Activated T-cell treated with anti-CD3 and anti-CD28 coated beads for 1 hour (primary cell): ENCODE data around the gene AP2B1.
"Not testable (repeated sequence)": the region's sequence is repeated elsewhere in the genome, so short reads cannot be mapped to it uniquely, and the experiment has no call there.

Source experiments
- DNase-seq: peaks from one replicate; pipeline ENCODE4 v3.0.0-alpha.2; 2020; ENCODE audit warnings: low read depth

AP2B1 gene

DNA sequence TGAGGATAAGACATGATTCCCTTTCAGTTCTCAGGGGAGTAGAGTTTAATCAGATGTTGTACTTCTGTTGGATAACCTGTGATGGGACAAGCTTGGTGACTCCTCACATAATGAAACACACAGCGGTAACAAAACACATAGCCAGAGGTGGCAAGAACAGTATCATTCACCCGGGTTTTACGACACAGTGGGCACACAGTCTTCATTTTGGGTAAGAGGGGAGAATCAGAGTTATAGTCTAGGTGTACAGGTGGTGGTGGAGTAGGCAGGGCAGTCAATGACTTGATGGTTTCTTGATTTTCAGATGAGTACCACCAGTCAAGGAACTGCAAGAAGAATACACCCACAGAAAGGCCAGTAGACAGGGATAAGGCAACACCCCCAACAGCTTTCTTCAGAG lies 11.4 kb upstream of the AP2B1 start:
- no peak for DNase-seq

DNA sequence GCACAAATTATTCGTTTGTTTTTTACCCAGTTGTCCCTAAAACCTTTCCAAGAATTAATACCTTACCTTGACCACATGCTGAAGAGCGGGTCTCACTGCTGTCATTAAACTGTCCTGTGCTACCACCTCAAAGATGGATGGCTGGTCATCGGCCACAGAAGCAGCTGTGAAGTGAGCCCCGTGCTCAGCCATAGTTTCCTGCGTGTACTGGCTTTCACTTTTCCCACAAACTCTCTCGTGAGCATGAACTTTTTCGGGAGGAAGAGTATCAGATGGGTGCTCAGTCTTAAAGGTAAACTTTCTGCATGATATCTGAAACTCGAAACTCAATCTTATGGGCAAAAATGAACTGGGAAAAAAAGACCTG lies 9.3 kb upstream of the AP2B1 start:
- DNase-seq, result no peak

DNA sequence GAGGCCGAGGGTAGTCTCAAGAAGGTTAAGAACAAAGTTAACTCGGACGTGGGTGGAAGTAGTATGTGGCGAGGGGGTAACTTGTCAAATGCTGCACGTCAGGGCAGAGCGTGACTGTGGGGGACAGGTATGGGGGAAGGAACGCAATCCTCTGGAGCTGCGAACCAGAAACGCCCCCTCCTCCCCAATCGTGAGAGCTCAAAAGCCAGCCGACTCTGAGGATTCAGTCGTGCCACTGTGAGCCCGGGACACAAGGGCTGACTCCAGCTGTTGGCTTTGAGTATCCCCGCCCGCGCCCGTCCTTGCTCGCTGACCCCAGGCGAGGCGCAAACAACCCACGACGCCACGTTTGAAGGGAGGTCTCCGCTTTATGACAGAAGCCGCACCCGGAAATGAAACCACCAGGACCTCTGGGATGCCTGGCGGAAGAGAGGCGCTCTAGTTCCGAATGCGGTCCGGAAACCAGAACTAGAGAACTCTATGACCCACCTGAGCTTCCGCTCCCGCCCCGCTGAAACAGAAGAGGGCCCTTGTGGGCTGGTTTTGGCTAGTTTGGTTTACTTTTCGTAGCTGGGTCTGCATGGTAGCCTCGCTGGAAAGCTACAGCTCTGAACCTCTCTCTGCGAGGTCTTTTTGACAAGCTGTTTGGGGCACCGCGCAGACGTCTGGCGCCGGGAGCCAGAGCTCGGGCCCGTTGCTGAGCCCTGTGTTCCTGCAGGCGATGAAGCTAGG lies 8.8 kb upstream of the AP2B1 start, which contains the start of gene PEX12:
PEX12 (minus strand) TSS at position 375 of the 732 bp plus-strand sequence. CDS start 550 bp downstream, outside the sequence.
- DNase-seq, result peak; percentile 77

DNA sequence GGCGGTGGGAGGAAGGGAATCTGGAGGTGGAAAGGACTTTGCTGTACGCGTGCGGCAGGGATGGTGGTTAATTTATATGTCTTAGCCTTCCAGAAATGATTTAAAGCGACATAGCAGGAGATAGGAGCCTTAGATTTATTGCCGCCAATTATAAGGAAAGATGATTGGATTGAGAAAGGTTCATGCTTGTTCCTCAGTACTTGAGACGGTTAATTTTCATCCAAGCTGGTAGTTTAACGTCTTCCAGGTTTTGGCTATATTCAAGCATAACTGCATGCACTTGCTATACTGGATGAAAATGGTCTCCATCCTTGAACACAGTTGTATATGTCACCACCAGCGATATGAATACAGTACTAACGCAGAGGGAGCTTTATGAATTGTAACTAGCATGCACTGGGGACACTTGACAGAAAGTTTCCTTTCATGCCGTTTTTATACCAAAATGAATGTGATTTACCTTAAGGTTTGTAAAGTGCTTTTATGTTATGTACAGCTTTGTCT lies 8.1 kb upstream of the AP2B1 start:
- DNase-seq, result no peak

DNA sequence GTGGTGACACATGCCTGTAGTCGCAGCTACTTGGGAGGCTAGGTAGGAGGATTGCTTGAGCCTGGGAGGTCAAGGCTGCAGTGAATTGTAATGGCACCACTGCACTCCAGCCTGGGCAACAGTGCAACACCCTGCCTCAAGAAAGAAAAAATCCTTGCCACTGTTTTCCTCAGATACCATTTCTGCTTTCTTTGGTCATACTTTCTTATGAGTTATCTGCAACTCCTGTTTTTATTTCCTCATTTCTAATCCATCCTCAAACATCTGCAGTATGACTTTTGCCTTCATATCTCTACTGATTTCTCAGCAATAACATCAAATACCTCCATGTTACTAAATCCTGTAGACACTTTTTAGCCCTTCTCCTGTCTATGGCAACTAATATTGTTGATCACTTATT lies 3.1 kb upstream of the AP2B1 start:
- no peak for DNase-seq

DNA sequence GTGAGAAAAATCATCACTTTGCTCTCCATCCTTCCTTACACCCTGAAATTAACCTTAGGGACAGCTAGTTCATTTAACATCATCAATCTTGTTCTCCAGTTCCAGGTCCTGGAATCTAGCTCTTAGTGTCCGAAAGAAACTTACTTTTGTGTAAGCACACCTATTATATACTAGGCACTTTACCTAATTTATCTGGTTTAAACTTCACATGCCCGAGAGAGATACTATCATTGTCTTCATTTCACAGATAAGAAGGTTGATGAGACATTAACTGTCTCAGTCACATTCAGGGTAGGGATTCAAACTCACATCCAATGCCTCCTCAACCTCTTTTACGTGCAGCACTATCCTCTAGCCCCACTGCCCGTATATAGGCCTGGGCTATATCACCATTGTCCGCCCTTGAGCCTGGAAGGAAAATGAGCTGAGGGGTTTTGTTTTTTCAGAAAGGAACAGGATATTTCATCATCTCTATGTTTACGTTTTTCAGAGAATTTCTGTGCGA lies 501 bp upstream of the AP2B1 start:
- no peak for DNase-seq

DNA sequence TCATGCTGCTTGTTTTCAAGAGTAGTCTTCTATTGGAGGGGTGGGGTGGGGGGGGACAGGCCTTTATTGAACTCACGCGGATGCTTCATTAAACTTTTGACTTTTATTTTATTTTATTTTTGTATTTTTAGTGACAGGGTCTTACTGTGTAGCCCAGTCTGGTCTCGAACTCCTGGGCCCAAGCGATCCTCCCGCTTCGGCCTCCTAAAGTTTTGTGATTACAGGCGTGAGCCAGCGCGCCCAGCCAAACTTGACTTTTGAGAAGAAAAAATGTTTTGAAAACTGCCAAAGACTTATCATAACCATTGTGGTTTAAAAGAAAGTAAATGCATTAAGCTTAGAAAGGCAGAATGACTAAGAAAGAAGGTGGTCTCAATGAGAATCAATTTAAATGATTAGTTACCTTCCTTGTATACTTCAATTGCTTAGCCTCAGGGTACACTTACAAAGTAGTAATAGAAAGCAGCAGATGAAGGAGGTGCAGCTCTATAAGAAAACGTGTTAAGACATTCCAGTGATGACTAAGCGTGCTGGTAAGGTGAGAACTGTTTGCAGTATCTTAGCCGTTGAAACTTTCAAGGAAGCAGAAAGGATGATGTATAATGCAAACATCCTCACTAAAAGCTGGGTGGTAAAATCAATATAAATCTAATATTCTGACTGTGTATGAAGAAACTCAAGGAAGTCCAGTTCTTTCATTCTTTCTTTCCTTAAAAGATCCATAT lies 1.2 kb downstream of the AP2B1 start:
- no peak for DNase-seq

DNA sequence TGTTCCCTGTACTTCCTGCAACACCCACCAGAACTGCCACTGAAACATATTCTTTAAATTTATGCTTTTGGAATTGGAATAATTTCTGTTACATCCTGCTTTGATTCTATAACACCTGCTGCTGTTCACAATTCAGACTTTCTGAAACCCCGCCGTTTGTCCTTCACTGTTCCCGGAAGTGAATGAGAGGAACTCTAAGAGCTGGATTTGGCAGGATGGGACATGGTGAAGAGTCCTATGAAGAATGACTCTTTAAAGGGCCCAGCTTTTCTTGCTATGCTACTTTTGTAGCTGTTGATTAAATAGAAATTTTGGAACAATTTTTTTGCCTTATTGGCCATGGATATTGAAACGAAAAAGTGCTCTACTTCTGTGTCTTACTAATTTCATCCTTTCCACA lies 8.9 kb downstream of the AP2B1 start:
- DNase-seq, result no peak

DNA sequence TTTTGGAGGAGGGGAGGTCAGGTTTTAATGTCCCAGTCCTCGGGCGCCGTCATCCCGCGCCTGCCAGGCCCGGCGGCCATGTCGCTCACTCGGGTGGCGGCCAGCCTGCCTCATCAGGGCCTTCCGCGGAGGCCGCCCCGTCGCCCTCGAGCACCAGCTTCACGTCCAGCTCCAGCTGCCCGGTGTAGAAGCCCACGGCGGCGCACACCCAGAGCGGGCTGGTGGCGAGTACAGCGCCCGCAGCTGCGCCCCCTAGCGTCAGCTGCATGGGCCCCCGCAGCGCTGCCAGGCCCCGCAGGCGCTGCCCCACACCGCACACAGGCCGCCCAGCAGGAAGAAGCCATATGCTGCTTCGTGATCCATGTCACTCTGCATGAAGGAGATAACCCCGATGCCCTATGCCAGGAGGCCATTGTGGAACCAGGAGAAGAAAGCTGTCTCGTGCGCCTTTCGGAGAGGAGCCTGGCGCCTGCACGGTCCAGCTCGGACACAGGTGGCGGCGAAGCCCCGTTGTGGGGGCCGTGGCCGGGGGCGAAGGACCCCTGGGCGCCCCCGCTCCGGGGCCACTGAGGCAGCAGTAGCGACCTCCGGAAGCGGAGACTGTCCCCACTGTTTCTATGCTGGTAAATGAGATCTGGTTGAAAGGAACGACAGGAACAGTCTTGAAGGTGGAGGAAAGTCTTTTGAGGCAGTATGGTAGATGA lies 9.6 kb downstream of the AP2B1 start:
- DNase-seq, result no peak

DNA sequence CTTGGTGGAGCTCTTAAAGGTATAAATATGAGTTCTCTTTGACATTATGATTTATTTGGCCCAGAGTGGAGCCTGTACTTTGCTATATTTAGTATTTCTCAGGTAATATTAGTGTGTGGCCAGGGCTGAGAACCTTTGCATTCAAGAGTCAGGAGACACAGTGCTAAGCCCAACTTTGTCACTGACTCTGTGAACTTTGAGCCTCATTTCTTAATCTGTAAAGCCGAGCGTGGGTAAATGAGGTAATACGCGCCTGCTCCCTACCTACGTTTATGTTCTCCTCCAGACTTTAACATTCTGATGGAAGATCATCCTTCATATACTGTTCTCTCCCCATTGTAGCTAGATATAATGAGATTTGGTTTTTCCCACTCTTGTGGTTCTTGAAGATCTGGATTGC lies 10.5 kb downstream of the AP2B1 start:
- DNase-seq, result no peak

DNA sequence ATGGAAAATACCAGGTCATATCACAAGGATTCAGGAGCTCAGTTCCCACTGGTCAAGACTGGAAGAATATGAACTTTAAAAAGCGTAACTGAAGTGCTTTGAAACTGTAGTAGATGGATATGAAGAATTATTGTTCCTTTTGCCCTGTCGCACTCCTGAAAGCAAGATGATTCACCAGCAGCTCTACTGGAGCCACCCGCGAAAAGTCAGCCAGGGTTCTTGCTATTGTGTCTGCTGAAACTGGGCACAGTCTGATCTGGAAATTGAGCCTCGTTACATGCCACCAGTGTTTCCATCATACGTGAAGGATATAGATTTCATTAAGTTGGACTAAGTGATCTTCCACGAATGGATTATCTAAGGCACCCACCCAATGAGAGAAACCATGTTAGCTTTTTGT lies 16.6 kb downstream of the AP2B1 start:
- no peak for DNase-seq

DNA sequence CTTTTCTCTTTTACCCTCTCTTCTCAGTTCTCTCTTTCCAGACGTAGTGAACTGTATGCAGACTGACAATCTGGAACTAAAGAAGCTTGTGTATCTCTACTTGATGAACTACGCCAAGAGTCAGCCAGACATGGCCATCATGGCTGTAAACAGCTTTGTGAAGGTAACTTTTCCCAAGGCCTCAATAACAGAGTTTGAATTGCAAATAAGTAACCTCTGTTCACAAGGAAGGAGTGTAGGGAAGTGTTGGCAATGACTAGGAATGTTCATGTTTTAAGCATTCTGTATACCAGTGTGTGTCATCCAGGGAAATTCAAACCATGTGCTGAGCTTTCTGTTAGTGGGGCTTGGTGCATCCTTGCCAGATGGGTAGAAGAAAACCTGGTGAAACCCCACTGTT lies 18.6 kb downstream of the AP2B1 start:
- no peak for DNase-seq

DNA sequence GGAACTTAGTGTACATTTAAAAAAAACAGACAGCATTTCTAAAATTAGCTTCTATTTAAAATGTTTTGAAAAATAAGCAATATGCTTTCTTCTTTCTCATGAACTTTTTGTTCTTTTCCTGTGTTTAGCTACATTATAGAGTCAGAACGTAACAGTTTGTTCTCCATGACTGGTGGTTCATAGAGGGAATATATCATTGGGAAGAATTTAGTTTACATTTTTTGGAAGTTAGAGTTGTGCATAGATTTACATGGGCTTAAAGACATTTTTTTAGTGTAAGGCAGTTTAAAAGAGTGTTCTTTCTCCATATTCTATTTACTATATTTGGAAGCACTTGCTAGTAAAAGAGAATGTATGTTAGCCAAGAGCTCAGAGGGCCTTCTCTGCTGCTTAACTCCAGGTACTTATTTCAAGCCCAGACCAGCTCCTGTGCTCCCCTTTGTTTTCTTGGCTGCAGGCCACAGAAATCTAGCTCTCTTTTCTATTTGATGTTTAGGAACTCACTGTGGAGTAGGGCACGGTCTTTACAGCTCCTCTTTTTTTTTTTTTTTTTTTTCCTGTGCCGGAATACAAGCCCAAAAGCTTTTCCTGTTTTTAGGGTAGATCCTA lies 20.2 kb downstream of the AP2B1 start:
- no peak for DNase-seq

DNA sequence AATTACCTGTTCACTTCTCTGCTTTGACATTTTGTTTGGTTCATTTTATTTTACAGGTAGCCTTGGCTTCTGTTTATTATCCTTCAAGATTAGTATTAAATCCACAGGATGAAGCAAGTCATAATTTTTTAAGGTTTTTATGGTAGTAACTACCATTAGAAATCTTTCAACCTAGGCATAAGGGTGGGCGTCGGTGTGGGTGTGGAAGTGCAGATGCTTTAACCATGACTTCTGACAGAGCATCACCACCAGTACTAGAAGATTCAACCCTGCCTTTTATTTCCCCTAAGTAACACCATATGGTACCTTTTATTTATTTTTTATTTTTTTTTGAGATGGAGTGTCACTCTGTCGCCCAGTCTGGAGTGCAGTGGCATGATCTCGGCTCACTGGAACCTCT lies 22.7 kb downstream of the AP2B1 start:
- no peak for DNase-seq

DNA sequence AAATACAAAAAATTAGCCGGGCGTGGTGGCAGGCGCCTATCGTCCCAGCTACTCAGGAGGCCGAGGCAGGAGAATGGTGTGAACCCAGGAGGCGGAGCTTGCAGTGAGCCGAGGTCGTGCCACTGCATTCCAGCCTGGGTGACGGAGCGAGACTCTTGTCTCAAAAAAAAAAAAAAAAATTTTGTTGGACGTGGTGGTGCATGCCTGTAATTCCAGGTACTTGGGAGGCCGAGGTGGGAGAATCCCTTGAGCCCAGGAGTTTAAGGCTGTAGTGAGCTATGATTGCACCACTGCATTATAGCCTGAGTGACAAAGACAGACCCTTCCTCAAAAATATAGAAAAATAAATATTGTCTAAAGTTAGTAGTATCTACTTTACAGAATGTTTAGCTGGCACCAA lies 23.6 kb downstream of the AP2B1 start:
- DNase-seq, result not testable (repeated sequence)

DNA sequence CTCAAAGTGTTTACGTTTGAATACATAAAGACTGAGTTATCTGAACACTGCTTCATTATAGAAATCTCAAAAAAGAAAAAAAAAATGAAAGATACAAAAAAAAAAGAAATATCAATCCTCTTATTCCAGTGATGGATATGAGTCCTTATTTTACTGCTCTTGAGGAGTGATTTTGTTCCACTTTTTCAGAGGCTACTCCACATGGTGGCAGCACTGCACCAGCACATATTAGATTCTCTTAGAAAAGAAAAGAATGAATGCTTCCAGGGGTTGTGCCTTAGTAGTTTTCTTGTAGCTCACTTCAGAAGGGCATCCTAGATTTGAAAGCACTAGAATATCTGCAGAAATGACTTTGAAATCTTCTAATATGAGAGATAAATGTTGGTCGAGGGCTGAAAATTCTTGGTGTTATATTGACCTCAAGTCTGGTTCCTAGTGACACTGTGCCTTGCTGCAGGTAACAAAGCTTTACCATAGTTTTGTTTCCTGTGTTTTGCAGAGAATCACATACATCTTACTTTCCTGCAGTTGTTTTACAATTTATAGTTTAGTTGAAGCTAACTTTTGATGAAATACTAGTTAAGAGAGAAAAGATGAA lies 25.9 kb downstream of the AP2B1 start:
- peak; percentile 23 for DNase-seq

DNA sequence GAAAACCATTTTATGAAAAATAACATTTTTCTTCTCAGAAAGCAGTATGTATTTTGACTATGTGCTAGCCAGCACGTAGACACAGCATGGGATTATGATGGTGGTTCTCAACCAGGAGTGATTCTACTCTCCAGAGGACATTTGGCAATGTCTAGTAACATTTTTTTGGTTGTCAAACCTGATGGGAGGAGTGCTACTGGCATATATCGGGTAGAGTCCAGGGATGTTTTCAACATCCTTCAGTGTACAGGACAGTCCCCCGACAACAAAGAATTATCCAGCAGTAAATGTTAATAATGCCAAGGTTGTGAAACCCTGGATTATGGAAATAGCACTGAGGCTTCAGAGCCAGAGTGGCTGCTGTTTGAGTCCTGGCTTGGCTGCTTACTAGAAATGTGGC lies 27.7 kb downstream of the AP2B1 start:
- DNase-seq, result no peak

DNA sequence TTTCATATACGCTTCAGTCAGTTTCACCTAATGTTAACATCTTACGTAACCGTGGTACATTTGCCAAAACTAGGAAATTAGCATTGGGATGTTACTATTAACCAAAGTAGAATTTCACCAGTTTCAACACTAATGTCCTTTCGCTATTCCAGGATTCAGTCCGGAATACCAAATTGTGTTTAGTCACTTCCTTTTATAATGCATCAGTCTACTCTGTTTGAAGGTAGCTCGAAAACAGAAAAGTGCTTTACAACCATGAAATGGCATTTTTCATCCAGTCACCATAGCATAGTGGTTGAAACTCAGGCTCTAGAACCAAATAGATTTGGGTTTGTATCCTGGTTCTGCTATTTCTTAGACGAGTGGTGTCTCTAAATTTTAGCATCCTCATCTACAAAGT lies 29.4 kb downstream of the AP2B1 start:
- no peak for DNase-seq

DNA sequence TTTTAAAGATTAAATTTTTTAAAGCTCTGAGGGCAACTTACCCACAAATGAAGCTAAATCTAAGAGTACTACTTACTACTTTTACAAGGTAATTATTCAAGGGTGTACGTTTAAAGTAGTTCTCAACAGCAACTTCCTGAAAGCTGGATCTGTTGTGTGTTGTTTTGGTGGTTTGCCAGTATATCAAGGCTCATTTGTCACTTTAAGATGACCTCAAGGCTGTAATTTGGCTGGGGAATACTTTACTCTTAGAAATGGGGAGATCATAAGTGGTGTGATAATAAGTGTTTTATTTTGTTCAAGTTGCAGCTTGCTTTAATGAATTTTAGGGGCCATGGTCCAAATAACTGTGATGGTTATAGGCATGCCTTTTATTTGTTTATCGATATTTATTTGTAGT lies 30.4 kb downstream of the AP2B1 start:
- DNase-seq, result no peak

DNA sequence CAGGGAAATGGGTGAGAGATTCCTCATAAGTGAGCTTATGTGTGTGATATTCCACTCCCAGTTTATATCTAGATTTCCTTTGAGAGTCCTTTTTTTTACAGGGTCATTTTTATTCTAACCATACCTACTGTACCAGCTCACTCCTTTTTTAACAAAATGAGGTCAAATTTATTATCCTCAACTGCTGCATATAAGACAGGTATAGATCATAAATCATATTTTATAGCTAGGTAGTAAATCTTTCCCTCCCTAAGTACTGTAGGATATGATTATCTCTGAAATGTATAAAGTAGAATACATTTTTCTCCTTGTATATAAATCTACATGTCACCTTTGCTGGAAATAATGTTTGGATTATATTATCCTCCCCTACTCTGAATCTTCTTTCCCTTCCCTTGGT lies 31.5 kb downstream of the AP2B1 start:
- DNase-seq, result no peak

DNA sequence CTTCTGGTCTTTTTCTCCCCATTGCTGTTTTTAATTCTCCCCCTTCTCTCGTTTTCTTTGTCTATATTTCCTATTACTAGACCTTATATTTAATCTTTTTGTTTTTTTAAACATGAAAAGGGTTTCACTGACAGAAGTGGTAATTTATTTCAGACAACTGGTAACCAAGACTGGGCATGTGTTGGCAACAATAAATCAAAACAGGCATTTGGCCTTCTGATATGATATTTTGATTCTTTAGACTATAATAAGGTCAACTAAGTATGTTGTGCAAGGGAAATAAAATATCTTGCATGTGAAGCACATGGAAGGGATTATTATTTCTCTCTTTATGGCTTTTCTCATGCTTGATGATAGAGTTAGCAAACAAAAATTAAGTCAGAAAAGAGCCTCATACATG lies 34.6 kb downstream of the AP2B1 start:
- no peak for DNase-seq

DNA sequence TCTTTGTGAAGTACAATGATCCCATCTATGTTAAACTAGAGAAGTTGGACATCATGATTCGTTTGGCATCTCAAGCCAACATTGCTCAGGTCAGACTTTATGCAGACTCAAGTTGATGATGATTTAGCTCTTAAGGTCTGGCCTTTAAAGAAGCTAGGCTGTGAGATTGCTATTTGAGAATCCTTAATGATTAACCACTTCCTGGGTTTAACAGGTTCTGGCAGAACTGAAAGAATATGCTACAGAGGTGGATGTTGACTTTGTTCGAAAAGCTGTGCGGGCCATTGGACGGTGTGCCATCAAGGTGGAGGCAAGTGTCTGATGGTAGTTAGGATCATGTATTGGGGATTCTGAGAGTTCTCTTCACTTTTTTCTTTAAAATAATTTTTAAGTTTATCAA lies 40.3 kb downstream of the AP2B1 start:
- DNase-seq, result no peak
